HTERT RPE-1 (cell line): ENCODE results near the gene ZNF117.
"Not testable (repeated sequence)": the region's sequence is repeated elsewhere in the genome, so short reads cannot be mapped to it uniquely, and the experiment has no call there.

Experiments
- in situ Hi-C: fragments of 300-500 bp; cut with MboI; formaldehyde crosslinking; loops from 4 replicates; pipeline ENCODE4 v1.14.3; 2020; ENCODE audit warnings: low sequenced_read_pairs

Gene ZNF117

GRCh38 chr7:64997164-64997908 is 6.5 kb upstream of the ZNF117 start:
- in situ Hi-C loops, result no loop called here

GRCh38 chr7:64996305-64996704 is 5.5 kb upstream of the ZNF117 start:
- in situ Hi-C loops, result no loop called here

- in situ Hi-C loops, result no loop called here
Observed at GRCh38 chr7:64993901-64994300, 3.1 kb upstream of the ZNF117 start.

- in situ Hi-C loops, result no loop called here
Observed at GRCh38 chr7:64992971-64993370, 2.1 kb upstream of the ZNF117 start.

GRCh38 chr7:64990216-64990615 is 620 bp downstream of the ZNF117 start:
- in situ Hi-C loops, result no loop called here

GRCh38 chr7:64978497-64979203 is 12.2 kb downstream of the ZNF117 start:
- in situ Hi-C loops, result no loop called here

GRCh38 chr7:64965594-64965993 is 25.2 kb downstream of the ZNF117 start:
- in situ Hi-C loops, result no loop called here

GRCh38 chr7:64959072-64959747 is 31.6 kb downstream of the ZNF117 start:
- in situ Hi-C loops, result no loop called here

- in situ Hi-C loops, result no loop called here
Observed at GRCh38 chr7:64951250-64951848, 39.5 kb downstream of the ZNF117 start.

- in situ Hi-C loops, result not testable (repeated sequence)
Observed at GRCh38 chr7:64950673-64951072, 40.2 kb downstream of the ZNF117 start.

GRCh38 chr7:64948774-64949173 is 42.1 kb downstream of the ZNF117 start:
- in situ Hi-C loops, result not testable (repeated sequence)

GRCh38 chr7:64947252-64948000 is 43.4 kb downstream of the ZNF117 start:
- in situ Hi-C loops, result no loop called here

GRCh38 chr7:64946772-64947171 is 44.1 kb downstream of the ZNF117 start:
- in situ Hi-C loops, result no loop called here

- in situ Hi-C loops, result no loop called here
Observed at GRCh38 chr7:64945503-64946175, 45.2 kb downstream of the ZNF117 start.

- in situ Hi-C loops, result not testable (repeated sequence)
Observed at GRCh38 chr7:64944667-64945502, 46.0 kb downstream of the ZNF117 start.

- in situ Hi-C loops, result not testable (repeated sequence)
Observed at GRCh38 chr7:64940021-64940420, 50.8 kb downstream of the ZNF117 start.

- in situ Hi-C loops, result no loop called here
Observed at GRCh38 chr7:64938540-64938939, 52.3 kb downstream of the ZNF117 start.

- in situ Hi-C loops, result no loop called here
Observed at GRCh38 chr7:64934478-64934877, 56.4 kb downstream of the ZNF117 start.
